IPS-18c (cell line): ENCODE measurements around the gene CTNNA2.

Source experiments
- H3K4me3 ChIP-seq: 2 replicates; pipeline ENCODE4 v1.7.0; 2013; ENCODE audit warnings: low read depth, mild to moderate bottlenecking, low read length, moderate library complexity; ENCODE audit not compliant: insufficient read depth
- H3K9me3 ChIP-seq: one replicate; pipeline ENCODE4 v1.6.1; 2013; ENCODE audit warnings: mild to moderate bottlenecking, low read length, moderate library complexity; ENCODE audit not compliant: control insufficient read depth, insufficient read depth

Gene CTNNA2

DNA sequence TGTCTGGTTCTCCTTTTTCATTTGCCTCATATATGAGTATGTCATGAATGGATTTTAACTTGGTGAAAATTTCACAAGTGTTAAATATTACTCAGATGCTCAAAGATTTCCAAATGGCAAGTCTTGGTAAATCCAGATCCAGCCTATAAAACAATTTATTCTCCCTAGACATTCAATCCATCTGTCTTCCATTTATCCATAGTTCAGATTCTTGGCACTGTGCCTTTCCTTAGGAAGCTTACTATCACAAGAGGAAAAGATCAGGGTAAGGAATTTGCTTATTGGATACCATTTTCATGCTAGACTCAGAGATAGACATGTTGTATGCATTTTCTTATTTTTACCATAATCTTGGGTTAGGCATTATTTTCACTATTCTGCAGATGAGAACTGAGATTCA is 864.2 kb downstream of the CTNNA2 start:
- peaks cover 3% of the 10 kb centered on the region for H3K9me3 ChIP-seq

GRCh38 chr2:80380736-80381135 is 867.9 kb downstream of the CTNNA2 start:
- peaks cover 3% of the 10 kb centered on the region for H3K9me3 ChIP-seq
- H3K4me3 ChIP-seq = no peak overlapping the region

More for the DNA sequence above, 864.2 kb downstream of the CTNNA2 start:
- no peak overlapping the region for H3K4me3 ChIP-seq

DNA sequence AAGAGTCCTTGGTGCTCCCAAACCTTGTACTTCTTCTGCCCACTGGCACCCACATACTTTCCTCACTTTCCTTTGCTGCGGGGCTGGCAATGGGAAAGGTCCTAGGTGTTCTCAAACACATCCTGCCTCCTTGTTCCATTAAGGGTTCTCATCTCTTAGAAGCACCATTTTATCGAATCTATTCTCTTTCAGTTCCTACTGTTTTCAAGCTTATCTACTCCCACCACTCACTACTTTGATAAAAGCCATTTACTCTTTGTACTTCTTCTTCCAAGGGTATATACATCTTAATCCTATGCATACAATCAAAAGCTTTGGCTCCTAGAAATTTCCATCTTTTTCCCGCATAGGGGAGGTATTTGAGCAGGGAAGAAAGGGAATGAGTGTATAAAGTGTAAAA is 868.8 kb downstream of the CTNNA2 start:
- Histone ChIP-seq H3K9me3 (peaks cover 3% of the 10 kb centered on the region), H3K4me3 (no peak overlapping the region)

GRCh38 chr2:80392441-80392840 is 879.6 kb downstream of the CTNNA2 start:
- peaks cover 2% of the 10 kb centered on the region for H3K9me3 ChIP-seq
- no peak overlapping the region for H3K4me3 ChIP-seq

- Histone ChIP-seq H3K9me3 (no peaks in the 10 kb centered on the region), H3K4me3 (no peak overlapping the region)
These were observed 881.1 kb downstream of the CTNNA2 start for GRCh38 chr2:80393991-80394390.

DNA sequence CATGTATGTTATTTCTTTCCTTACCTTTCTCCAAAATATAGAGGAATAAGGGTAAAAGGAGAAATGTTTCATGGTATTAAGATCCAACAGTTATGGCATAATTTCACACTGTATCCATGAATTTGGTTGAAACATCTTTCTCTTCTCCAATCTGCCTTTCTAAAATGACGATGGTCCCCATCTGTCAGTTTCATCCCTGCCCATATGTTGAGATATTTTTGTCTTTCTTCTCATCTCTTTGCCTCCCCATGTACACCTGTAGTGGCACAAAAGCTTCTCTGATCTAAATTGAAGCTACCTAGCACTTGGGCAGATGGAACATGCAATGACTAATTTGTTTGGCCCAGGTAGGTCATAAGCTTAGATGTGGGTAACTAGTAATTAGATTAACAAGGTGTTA is 882.4 kb downstream of the CTNNA2 start:
- no peaks in the 10 kb centered on the region for H3K9me3 ChIP-seq
- no peak overlapping the region for H3K4me3 ChIP-seq

DNA sequence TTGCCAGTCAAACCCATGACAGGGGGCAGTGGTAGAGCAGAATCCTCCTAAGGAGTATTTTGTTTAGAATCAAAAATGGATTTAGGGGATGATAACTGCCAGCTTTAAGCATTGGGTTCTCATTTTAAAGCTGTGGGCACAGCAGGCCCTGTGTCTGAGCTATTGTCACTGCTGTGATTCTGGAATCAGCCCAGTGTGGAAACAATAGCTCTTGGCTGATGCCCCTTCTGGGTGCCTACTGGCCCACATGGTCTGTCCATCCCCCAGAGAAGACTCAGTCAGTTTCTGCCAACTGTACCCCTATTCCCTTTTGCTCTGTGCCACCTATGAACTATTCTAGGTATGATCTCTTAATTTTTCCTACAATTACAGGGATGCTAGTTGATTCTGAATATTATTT is 883.4 kb downstream of the CTNNA2 start:
- H3K9me3 ChIP-seq = no peaks in the 10 kb centered on the region
- H3K4me3 ChIP-seq = no peak overlapping the region

GRCh38 chr2:80403081-80403480 is 890.2 kb downstream of the CTNNA2 start:
- H3K9me3 ChIP-seq = no peaks in the 10 kb centered on the region
- no peak overlapping the region for H3K4me3 ChIP-seq

GRCh38 chr2:80407377-80407776 is 894.5 kb downstream of the CTNNA2 start:
- no peak overlapping the region for H3K4me3 ChIP-seq
- no peaks in the 10 kb centered on the region for H3K9me3 ChIP-seq

DNA sequence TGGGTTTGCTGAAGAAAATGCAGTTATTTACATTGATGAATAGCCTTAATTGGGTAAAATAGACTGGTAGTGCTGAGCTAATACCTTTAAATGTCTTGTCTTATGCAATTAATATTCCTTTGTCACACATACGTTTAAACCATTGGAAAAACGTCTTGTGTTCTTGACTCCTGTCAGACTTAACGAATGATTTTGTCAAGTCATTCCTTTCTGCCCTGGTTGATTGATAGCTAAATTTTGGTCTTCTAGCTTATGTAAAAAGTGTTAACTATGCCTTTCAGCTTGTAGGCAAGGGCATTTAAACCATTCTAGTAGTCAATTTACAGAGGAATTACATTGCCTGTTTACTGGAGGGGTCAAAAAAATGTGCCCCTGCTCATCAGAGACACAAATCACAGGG is 897.5 kb downstream of the CTNNA2 start:
- no peaks in the 10 kb centered on the region for H3K9me3 ChIP-seq
- no peak overlapping the region for H3K4me3 ChIP-seq

DNA sequence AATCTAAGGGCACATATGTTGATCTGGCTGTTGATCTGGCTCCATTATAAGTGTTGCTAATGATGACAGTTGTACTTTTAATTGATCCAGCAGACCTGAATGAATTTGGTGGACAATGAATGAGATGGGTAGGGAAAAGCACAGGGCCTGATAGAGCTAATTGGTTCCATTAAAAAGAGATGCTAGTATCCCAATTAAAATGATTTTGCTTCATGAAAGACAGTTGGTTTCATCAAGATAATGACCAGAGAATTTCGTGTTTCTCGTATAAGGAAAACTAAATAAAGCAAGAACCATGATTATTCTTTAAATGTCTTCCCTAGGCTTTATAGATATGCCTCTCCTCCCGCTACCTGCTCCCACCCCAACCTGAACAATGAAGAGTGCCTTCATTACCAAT is 900.3 kb downstream of the CTNNA2 start:
- H3K9me3 ChIP-seq = no peaks in the 10 kb centered on the region
- H3K4me3 ChIP-seq = no peak overlapping the region

- Histone ChIP-seq H3K9me3 (no peaks in the 10 kb centered on the region), H3K4me3 (no peak overlapping the region)
These were observed 904.9 kb downstream of the CTNNA2 start for GRCh38 chr2:80417737-80418136.

DNA sequence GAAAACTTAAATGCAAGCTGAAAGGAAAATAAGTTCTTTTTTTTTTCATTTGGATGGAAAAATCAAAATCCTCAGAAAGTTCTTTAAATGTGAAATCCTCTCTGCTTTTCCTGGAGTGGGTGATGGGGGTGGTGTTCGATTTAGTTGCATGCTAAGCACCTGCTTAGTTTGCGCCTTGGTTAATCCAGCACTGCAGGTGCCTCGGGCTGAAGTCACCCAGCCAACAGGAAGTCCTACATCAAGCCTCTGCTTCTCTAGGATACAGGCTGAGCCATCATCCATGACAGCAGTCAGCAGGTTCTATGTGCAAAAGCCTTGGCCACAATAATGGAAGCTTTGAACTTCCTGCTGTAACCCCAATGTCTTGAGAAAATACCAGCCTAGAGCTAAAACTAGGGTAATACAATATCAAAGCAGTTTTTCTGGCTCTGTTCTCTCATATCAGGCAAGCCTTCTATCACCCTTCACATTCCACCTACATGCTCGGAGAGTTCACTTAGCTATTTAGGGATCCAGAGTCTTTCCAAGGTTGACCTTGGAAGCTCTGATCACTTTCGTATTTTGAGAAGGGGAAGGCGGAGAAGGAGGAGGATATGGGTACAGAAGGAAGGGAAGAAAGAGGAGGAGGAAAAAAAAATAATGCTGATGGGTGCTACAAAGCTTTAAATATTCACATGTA is 907.8 kb downstream of the CTNNA2 start:
- Histone ChIP-seq H3K9me3 (no peaks in the 10 kb centered on the region), H3K4me3 (no peak overlapping the region)

DNA sequence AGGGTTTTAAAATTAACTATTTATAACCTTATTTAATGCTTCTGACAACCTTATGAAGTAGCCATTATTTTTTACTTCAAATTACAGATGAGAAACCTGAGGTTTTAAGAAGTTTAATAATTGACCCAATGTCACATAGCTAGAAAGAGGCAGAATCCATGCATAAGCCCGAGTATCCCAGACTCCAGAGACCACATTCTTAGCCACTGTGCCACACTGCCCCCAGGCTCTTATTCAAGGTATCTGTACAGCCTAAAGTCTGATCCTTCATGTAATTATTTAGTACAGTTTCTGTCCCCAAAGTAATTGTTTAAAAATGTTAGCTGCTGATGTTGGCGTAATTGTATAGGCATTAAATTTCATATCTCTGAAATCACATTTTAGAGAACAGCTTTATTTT is 916.4 kb downstream of the CTNNA2 start:
- no peaks in the 10 kb centered on the region for H3K9me3 ChIP-seq

DNA sequence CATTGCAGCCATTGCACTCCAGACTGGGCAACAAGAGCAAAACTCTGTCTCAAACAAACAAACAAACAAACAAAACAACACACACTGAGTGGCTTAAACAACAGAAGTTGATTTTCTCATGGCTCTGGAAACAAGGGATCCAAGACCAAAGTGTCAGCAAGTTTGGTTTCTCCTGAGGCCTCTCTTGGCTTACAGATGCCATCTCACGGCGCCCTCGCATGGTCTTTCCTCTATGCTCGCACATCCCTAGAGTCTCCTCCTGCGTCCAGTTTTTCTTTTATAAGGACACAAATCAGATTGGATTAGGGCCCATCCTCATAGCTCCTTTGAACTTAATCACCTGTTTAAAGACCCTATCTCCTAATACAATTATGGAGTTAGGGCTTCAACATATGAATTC is 925.1 kb downstream of the CTNNA2 start:
- no peaks in the 10 kb centered on the region for H3K9me3 ChIP-seq
- H3K4me3 ChIP-seq = no peak overlapping the region

More for the DNA sequence above, 916.4 kb downstream of the CTNNA2 start:
- H3K4me3 ChIP-seq = no peak overlapping the region

DNA sequence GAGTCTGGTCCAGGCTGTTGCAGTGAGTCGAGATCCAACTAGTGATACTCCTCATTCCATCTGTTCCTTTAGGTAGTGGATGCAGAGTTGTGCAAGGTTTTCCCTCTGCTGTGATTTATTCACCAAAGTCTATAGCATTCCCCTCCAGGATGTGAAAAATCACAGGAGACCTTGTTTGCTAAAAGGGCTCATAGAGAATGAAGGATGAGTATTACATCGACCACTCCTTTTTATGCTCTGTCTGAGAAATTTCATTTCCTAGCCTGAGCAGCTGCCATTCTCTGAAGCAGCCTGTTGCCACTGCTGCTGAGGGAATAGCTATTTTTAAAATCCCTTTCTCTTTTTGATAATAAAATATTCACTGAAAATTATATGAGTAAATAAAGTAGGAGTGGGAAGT is 925.8 kb downstream of the CTNNA2 start:
- Histone ChIP-seq H3K4me3 (no peak overlapping the region), H3K9me3 (no peaks in the 10 kb centered on the region)

GRCh38 chr2:80454628-80455027 is 941.8 kb downstream of the CTNNA2 start:
- H3K4me3 ChIP-seq = no peak overlapping the region
- no peaks in the 10 kb centered on the region for H3K9me3 ChIP-seq

- H3K4me3 ChIP-seq = no peak overlapping the region
- H3K9me3 ChIP-seq = no peaks in the 10 kb centered on the region
These were observed 946.2 kb downstream of the CTNNA2 start for GRCh38 chr2:80459028-80459427.

GRCh38 chr2:80461505-80462197 is 948.8 kb downstream of the CTNNA2 start:
- Histone ChIP-seq H3K4me3 (no peak overlapping the region), H3K9me3 (no peaks in the 10 kb centered on the region)
